Panc1 (cell line): ENCODE results near the gene RALGAPA1. TPM values are rescaled to one million over a fixed set of nuclear protein-coding genes. Genes with fewer than 3 reads are reported as not detected.

Experiments
- ATAC-seq: fragments of 200-7000 bp; cut with Tn5 transposase; 2 replicates; pipeline ENCODE4 v1.9.1; 2020; ENCODE audit warnings: mild to moderate bottlenecking, moderate library complexity
- BruUV-seq: library from RNA; stranded (reverse); fragments of 400-500 nt; replicated peaks from 2 replicates; lab custom pipeline; 2021; lab: Mats Ljungman, UMichigan
- CTCF ChIA-PET: fragments of 300-600 bp; sonication (Branson Sonifier 250); formaldehyde crosslinking; loops from one replicate; lab custom pipeline; 2022; ENCODE audit warnings: antibody characterized with exemption; lab: Charles Lee
- POLR2A ChIA-PET: fragments of 300-600 bp; sonication (Branson Sonifier 250); formaldehyde crosslinking; loops from one replicate; lab custom pipeline; 2022; ENCODE audit warnings: antibody characterized with exemption; lab: Charles Lee
- DNase-seq: peaks from one replicate; pipeline ENCODE4 v3.0.0-alpha.2; 2010; ENCODE audit warnings: low read depth, low spot score
- H3K27ac ChIP-seq: 2 replicates; pipeline ENCODE4 v1.5.1; 2011; ENCODE audit warnings: mild to moderate bottlenecking, low read length, inconsistent platforms
- H3K27me3 ChIP-seq: fragments of 200-500 bp; sonication (Bioruptor generic); 2 replicates; pipeline ENCODE4 v1.6.0; 2014; ENCODE audit warnings: low read length, inconsistent platforms; ENCODE audit not compliant: control insufficient read depth, insufficient read depth
- H3K36me3 ChIP-seq: fragments of 200-500 bp; sonication (Bioruptor generic); 2 replicates; pipeline ENCODE4 v1.5.1; 2014; ENCODE audit warnings: inconsistent platforms, mild to moderate bottlenecking, low read length, moderate library complexity; ENCODE audit not compliant: control insufficient read depth, insufficient read depth
- H3K4me1 ChIP-seq: 2 replicates; pipeline ENCODE4 v1.5.1; 2011; ENCODE audit warnings: inconsistent platforms, mild to moderate bottlenecking, low read length, moderate library complexity; ENCODE audit not compliant: control insufficient read depth, insufficient read depth
- H3K4me3 ChIP-seq, 2 experiments: 2 replicates each; pipeline ENCODE4 v1.5.1; 2011 to 2012; ENCODE audit warnings: low read depth in 2 of 2, low read length in 2 of 2, mild to moderate bottlenecking in 2 of 2, inconsistent platforms in 1 of 2, moderate library complexity in 1 of 2
- H3K9me3 ChIP-seq: fragments of 200-500 bp; sonication (Bioruptor generic); 2 replicates; pipeline ENCODE4 v1.5.1; 2014; ENCODE audit warnings: low read depth, mild to moderate bottlenecking, inconsistent platforms, low read length, moderate library complexity; ENCODE audit not compliant: control insufficient read depth, insufficient read depth
- CTCF ChIP-seq: fragments of 450-650 bp; IDR thresholded peaks from 2 replicates; pipeline ENCODE4 v1.5.1; 2017; ENCODE audit warnings: mild to moderate bottlenecking
- POLR2AphosphoS5 ChIP-seq: IDR thresholded peaks from 2 replicates; pipeline ENCODE4 v1.6.1; 2012; ENCODE audit warnings: mild to moderate bottlenecking, low read depth, low read length, moderate library complexity
- REST ChIP-seq, 2 experiments: IDR thresholded peaks; 2 replicates each; pipeline ENCODE4 v1.6.1; 2011 to 2012; ENCODE audit warnings: low read depth in 2 of 2, control low read depth in 1 of 2, low read length in 1 of 2, mild to moderate bottlenecking in 1 of 2, moderate library complexity in 1 of 2; ENCODE audit not compliant: insufficient read depth in 1 of 2
- SIN3A ChIP-seq: IDR thresholded peaks from 2 replicates; pipeline ENCODE4 v1.6.1; 2012; ENCODE audit warnings: low read depth, mild to moderate bottlenecking, low read length, moderate library complexity, borderline replicate concordance; ENCODE audit not compliant: insufficient read depth
- TCF7L2 ChIP-seq: IDR thresholded peaks from 2 replicates; pipeline ENCODE4 v1.6.1; 2011; ENCODE audit warnings: mild to moderate bottlenecking, low read depth, low read length, inconsistent platforms
- in situ Hi-C: cut with HindIII; loops from 2 replicates; pipeline ENCODE4 v1.10.0; 2016; ENCODE audit warnings: low sequenced_read_pairs, low pct_unique_long_range_greater_than_20kb
- intact Hi-C: fragments of 100-400 bp; cut with micrococcal nuclease; formaldehyde crosslinking; loops from one replicate; pipeline ENCODE4 v1.10.0; 2022; ENCODE audit not compliant: unreplicated experiment
- total RNA-seq: library from RNA; stranded (reverse); gene quantifications from one replicate; pipeline ENCODE4 v1.2.1, GENCODE V29; 2021; ENCODE audit not compliant: unreplicated experiment

RALGAPA1 gene
- total RNA-seq, 1 experiment from 2014 or later, result 31.5 TPM

GRCh38 chr14:35643513-35643912 is 165.6 kb downstream of the RALGAPA1 start:
- H3K27ac ChIP-seq, result no peak overlapping the region
- ChIA-PET POLR2A (no interaction called here), CTCF (no interaction called here)
- no TSS peak for BruUV-seq
- no peaks in the 10 kb centered on the region for H3K27me3 ChIP-seq
- ATAC-seq (no peak), DNase-seq (no peak)
- no peaks in the 10 kb centered on the region for H3K4me1 ChIP-seq
- no peak for TF ChIP-seq REST (IDR thresholded peaks at IDR 0.05; ENCODE audit: insufficient read depth in 1 of 2, low read depth in 2 of 2, low read length in 1 of 2)
- no peak for TF ChIP-seq TCF7L2
- TF ChIP-seq POLR2AphosphoS5, result no peak
- no peak for TF ChIP-seq CTCF
- TF ChIP-seq SIN3A, result no peak
- in situ Hi-C loops (no loop called here), intact Hi-C loops (no loop called here)
- H3K36me3 ChIP-seq, result no peaks in the 10 kb centered on the region
- H3K9me3 ChIP-seq, result no peaks in the 10 kb centered on the region
- no peak overlapping the region for H3K4me3 ChIP-seq

- POLR2A ChIA-PET, result no interaction called here
- in situ Hi-C loops, result no loop called here
- no peak for ATAC-seq
Observed at GRCh38 chr14:35637851-35638250, 171.2 kb downstream of the RALGAPA1 start.

More at GRCh38 chr14:35637851-35638250, 171.2 kb downstream of the RALGAPA1 start:
- no peak for DNase-seq
- no peaks in the 10 kb centered on the region for H3K27me3 ChIP-seq
- CTCF ChIA-PET, result no interaction called here
- TF ChIP-seq POLR2AphosphoS5 (no peak), CTCF (no peak), TCF7L2 (no peak), SIN3A (no peak), REST (IDR thresholded peaks at IDR 0.05; ENCODE audit: insufficient read depth in 1 of 2, low read depth in 2 of 2, low read length in 1 of 2) (no peak)
- no peaks in the 10 kb centered on the region for H3K36me3 ChIP-seq
- H3K9me3 ChIP-seq, result no peaks in the 10 kb centered on the region
- intact Hi-C loops, result no loop called here
- no TSS peak for BruUV-seq
- H3K27ac ChIP-seq, result no peak overlapping the region
- no peak overlapping the region for H3K4me3 ChIP-seq
- no peaks in the 10 kb centered on the region for H3K4me1 ChIP-seq
